Putamen (tissue), 1 donor: ENCODE data around the gene PTPRS.

Experiments
- DNase-seq: peaks from one replicate; pipeline ENCODE4 v3.0.0-alpha.2; 2016; ENCODE audit warnings: low spot score

The PTPRS gene

GRCh38 chr19:5355076-5355475 lies 14.5 kb upstream of the PTPRS start:
- no peak for DNase-seq

GRCh38 chr19:5354403-5354802 lies 13.8 kb upstream of the PTPRS start:
- DNase-seq = no peak

GRCh38 chr19:5352229-5352763 lies 11.7 kb upstream of the PTPRS start:
- DNase-seq = no peak

- DNase-seq = no peak
Measured at GRCh38 chr19:5351731-5352228, 11.2 kb upstream of the PTPRS start.

GRCh38 chr19:5349041-5349440 lies 8.4 kb upstream of the PTPRS start:
- DNase-seq = no peak

- DNase-seq = no peak
Measured at GRCh38 chr19:5345895-5346386, 5.3 kb upstream of the PTPRS start.

- no peak for DNase-seq
Measured at GRCh38 chr19:5343848-5344247, 3.2 kb upstream of the PTPRS start.

- DNase-seq = no peak
Measured at GRCh38 chr19:5342573-5343201, 2.1 kb upstream of the PTPRS start.

- DNase-seq = no peak
Measured at GRCh38 chr19:5341981-5342380, 1.4 kb upstream of the PTPRS start.

GRCh38 chr19:5341448-5341820 lies 822 bp upstream of the PTPRS start:
- DNase-seq = no peak

- DNase-seq = no peak
Measured at GRCh38 chr19:5339950-5340636, 519 bp downstream of the PTPRS start.

- DNase-seq = no peak
Measured at GRCh38 chr19:5339198-5339949, 1.2 kb downstream of the PTPRS start.

- no peak for DNase-seq
Measured at GRCh38 chr19:5338656-5339197, 1.9 kb downstream of the PTPRS start.

GRCh38 chr19:5337708-5338655 lies 2.6 kb downstream of the PTPRS start:
- DNase-seq = no peak

- peak; percentile 72 for DNase-seq
Measured at GRCh38 chr19:5337126-5337525, 3.5 kb downstream of the PTPRS start.

- no peak for DNase-seq
Measured at GRCh38 chr19:5336195-5336965, 4.2 kb downstream of the PTPRS start.

GRCh38 chr19:5335593-5335992 lies 5.0 kb downstream of the PTPRS start:
- DNase-seq = no peak

- DNase-seq = no peak
Measured at GRCh38 chr19:5334824-5335500, 5.7 kb downstream of the PTPRS start.

GRCh38 chr19:5334366-5334739 lies 6.3 kb downstream of the PTPRS start:
- no peak for DNase-seq
